Left hindlimb (tissue), 1 donor: ENCODE measurements around the gene AUP1.
A peak's percentile ranks its signal among the peaks of the same experiment; 100 is the strongest.

Experiments
- DNase-seq: peaks from one replicate; pipeline ENCODE4 v3.0.0-alpha.2; 2018

Gene AUP1

GRCh38 chr2:74535440-74535965 lies 6.0 kb upstream of the AUP1 start:
- DNase-seq: no peak

GRCh38 chr2:74534411-74534810 lies 4.9 kb upstream of the AUP1 start:
- no peak for DNase-seq

- DNase-seq: no peak
Measured at GRCh38 chr2:74533464-74533863, 4.0 kb upstream of the AUP1 start.

DNA sequence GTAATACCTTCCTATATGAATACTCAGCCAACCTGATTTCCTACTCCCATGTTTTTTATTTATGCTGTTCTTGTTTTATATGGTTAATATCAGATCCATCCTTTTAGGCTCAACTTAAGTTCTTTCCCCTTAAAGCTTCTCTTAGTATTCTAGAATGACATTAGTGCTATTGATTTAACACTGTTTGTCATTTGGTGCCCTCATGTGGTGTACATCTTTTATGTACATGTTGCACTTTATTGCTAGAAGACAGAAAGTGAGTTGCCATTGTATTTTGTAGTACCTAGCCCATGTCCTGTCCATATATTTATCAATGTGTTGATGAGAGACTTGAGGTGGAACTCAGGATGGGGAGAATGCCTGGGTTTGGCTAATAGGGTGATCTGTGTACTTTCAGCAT lies 2.7 kb upstream of the AUP1 start:
- no peak for DNase-seq

- DNase-seq: no peak
Measured at GRCh38 chr2:74531666-74532065, 2.2 kb upstream of the AUP1 start.

DNA sequence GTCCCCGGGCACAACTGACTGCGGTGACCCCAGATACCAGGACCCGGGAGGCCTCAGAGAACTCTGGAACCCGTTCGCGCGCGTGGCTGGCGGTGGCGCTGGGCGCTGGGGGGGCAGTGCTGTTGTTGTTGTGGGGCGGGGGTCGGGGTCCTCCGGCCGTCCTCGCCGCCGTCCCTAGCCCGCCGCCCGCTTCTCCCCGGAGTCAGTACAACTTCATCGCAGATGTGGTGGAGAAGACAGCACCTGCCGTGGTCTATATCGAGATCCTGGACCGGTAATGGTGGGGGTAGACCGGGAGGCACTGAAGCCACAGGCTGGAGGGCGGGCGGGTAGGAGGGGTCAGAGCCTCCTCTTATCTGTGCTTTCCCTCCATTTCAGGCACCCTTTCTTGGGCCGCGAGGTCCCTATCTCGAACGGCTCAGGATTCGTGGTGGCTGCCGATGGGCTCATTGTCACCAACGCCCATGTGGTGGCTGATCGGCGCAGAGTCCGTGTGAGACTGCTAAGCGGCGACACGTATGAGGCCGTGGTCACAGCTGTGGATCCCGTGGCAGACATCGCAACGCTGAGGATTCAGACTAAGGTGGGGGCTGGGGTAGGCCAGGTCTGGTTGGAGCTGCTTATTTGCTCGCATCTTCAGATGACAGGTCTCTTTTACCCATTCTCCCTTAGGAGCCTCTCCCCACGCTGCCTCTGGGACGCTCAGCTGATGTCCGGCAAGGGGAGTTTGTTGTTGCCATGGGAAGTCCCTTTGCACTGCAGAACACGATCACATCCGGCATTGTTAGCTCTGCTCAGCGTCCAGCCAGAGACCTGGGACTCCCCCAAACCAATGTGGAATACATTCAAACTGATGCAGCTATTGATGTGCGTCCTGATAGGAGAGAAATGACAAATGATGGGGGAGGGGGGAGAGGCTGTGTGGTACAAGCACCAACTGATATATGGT lies 1.0 kb upstream of the AUP1 start:
- DNase-seq: no peak

DNA sequence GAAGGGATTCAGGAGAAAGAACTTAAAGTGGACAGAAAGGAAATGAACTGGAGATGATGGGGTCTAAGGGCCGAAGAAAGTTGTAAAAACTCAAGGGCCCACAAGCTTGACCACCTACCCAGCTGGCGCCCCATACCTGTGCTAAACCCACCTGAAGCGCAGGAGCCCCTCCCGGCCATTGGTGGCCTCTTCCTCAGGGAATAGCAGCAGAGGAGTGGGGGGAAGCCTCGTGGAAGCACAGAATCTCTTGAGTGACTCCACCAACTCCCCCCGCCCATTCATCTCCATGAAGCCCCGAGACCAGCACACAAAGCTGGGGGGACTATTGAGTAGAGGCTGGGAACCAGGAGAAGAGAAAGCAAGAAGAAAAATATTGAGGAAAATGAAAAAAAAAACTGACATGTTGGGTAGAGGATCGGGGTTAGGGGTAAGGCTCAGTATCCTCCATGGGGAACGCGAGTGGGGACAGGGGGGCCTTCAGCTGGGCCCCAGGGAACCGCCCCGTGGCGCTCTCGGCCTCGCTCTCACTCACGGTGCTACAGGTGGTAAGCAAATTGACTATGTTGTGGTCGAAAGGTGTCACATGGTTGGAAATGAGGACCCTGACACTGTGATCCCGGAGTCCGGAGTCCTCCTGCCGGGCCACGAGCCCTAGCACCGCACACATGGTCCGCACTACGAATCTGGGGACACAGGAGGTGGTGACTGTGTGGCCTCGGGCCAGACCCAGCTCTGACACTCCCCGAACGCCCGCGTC lies 728 bp downstream of the AUP1 start:
- DNase-seq: no peak

DNA sequence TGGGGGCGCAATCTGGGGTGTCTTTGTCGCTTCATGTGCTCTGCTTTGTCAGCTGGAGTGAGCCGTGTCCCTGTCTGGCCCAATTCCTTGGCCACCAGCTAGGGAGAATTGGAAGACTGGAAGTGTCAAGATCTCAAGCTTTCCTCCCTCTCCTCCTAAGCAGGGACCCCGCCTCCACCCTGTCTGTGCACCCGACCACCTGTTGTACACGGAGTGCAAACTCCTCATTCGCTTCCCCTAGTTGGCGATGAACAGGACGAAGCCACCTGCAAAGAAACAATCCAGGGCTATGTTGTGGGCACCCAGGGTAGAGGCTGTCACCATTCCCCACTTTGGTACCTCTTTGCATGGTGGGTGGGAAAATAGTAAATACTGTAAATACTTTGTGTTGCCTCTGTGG lies 1.8 kb downstream of the AUP1 start:
- DNase-seq: no peak

DNA sequence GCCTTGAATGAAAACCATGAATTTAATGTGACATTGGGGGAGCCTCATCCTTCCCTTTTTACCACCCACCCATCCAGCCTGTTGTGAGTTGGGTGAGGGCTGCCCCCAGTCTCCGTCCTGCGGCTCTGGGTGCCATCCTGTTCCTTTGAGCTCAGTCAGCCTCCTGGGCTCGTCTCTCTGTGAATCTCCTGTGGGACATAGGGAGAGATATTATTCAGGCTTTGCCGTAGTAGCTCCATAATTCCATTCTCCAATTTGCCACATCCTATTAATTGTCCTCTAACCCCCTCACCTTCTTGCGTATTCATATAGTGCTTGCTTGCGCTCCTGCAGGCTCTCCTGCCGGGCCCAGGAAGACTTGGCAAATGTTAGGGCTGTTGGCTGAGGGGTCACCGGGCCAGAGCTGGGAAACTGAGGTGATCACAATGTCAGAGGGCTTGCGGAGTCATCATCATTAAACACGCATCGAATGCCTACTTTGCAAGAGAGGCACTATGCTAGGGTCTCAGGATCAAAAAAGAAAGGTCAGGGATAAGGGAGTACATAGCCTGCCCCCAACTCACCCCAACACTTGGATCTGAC lies 2.8 kb downstream of the AUP1 start:
- DNase-seq: no peak

DNA sequence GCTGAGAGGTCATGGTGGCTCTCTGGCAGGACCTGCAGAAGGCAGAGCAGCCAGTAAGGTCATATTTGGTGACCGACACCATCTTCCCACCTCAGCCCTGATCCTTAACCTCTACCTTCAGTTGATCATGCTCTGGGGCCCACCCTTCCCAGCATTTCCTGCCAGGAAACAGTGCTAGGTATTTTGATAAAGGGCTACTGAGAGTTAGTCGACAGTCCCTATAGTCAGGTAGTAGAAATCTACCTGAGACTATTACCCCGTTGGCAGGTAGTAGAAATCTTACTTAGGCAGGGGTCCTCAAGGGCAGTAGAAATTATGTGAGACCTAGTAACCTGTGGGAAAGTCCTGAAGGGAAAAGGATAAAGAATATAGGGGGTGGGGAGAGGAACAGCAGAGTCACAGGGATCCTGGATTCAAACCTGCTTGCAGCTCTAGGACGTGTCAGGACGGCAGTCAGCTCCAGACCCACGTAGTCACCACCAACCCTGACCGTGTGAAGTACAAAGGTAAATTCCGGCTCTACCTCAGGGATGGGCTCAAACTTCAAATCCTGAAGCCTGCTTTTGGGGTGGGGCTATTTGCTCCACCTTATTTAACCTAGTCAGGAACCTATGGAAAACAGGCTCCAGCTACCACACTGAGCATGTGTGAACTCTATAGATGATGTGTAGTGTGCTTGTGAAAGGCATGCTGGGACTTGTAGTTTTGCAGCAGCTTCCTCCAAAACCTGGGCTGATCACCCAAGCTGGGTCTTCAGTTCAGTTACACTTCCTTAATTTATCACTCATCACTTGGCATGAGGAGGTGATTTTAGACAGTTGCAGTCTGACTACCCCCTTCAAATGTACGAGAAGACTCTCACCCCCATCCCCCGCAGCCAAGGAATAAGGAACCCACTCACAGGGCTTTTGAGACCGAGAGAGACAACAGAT lies 3.5 kb downstream of the AUP1 start, which contains the start of gene DQX1:
Gene DQX1 (minus strand): TSS at position 515 of the 932 bp plus-strand sequence. CDS start 502 bp downstream, at position 13.
- no peak for DNase-seq

GRCh38 chr2:74524955-74525716 lies 4.4 kb downstream of the AUP1 start:
- no peak for DNase-seq

DNA sequence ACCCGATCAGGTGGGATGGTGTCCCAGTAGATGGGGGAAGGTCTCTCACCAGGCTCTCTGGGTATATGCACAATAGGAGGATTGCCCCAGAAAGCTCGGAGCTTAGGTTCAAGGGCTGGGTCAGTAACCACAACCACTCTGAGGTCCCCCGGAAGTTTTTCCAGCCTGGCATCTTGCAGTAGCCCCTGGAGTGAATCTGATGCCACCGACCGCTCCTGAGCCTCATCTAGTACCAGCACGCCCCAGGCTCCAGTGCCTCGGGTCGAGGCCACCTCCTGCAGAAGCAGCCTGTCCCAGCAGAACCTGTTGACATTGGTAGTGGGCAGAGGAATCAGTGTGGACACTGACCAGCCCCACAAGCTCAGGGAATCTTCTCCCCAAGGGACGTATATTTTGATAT lies 5.5 kb downstream of the AUP1 start:
- DNase-seq: no peak

DNA sequence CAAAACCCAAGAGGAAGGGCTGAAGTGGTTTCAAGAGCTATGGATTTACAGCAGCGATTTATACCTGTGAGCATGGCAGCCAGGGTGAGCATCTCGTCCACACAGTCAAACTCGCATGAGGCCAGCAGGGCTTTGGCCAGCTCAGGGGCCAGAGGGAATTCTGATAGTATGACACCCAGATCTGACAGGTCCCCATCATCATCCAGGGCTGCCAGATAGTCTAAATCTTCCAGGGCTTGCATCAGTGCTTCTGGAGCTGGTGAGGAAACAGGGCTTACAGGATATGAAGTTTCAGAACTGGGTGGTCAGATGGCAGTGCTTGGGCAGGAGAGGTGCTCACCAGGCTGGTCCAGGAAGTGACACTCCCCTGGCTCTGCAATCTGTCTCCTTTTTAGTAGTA lies 7.0 kb downstream of the AUP1 start:
- DNase-seq: no peak

DNA sequence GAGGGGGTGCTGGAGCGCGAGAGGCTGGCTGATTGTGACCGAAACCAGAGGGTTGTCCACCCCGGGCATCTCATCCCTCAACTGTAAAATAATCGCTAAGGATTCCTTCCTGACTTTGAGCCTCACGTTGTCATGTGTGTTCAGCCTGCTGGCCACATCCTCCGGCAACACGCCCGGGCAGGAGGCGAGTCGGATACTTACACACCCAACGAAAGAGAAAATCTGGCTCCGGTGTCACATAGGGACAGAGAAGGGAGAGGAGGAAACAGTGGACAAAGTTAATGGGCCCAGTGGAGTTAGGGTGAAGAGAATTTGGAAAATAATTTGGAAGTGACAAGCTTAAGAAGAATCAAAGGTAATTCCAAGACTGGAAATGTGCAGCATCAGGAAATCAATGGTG lies 12.9 kb downstream of the AUP1 start:
- no peak for DNase-seq

- peak; percentile 79 for DNase-seq
Measured at GRCh38 chr2:74515981-74516633, 13.4 kb downstream of the AUP1 start.

DNA sequence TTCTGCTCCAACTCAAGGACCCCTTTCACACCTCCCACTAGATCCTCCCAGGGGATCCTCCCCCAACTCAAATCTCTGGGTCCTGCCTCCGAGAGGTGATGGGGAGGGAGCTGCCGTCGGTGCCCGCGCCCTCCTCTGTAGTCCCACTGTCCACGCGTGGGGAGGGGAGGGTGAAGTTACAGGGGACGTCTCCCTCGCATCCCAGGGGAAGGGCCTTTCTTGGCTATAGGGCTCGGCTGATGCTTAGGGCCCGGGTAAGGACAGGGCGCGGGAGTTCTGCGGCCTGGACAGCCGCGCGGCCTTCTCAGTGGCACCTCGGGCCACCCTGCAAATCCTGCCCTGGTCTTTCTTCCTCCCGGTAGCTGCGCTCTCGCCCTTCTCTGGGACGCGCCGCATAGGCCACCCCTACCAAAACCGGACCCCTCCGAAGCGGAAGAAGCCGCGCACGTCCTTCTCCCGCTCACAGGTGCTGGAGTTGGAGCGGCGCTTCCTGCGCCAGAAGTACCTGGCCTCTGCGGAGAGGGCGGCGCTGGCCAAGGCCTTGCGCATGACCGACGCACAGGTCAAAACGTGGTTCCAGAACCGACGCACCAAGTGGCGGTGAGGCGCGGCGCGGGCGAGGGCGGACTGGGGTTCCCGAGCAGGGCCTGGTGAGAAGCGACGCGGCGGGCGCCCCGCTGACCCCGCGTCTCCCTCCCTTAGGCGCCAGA lies 14.1 kb downstream of the AUP1 start:
- no peak for DNase-seq

GRCh38 chr2:74514368-74515270 lies 14.9 kb downstream of the AUP1 start, which contains the start of gene TLX2:
Gene TLX2, plus strand, starts transcription at chr2:74514450. Its CDS starts 357 bp downstream, at chr2:74514807.
- no peak for DNase-seq

DNA sequence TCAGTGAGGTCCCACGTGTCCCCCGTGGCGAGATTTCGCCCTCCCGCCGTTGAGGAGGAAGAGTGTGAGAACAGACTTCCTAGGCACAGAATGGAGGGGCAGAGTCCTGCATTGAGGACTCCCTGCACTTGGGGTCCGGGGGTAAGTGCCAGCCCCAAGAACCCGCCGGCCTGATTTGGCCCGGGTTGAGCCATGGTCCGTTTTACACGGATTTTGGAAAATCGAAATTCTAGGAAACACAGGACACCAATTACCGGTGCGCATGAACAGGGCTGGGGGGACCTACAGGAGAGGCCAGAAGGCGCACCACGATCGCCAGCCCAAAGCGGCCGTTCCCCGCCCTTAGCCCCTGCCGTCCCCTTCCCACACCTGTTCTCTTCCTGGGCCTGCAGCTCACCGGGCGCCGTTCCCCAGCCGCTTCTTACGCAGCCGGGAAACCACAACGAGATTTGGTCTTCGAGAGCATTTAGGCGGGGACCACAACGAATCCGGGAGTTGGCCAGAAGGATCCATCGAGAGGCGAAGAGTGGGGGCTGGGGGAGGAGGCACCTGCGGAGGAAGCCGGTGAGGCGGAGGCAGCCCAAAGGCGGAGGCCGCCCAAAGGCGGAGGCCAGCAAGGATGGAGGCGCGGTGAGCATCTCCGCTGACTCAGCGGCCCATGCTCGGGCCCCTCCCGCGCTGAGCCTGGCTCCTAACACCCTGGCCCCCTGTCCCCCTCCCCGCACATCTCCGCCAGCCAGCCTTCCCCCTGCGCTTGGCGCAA lies 15.7 kb downstream of the AUP1 start:
- DNase-seq: no peak
